CD4-positive, alpha-beta T cell treated with Interleukin-15 for 4 hours (primary cell): ENCODE results near the gene PTH1R.
A peak's percentile ranks its signal among the peaks of the same experiment; 100 is the strongest.

ENCODE experiments used
- DNase-seq: peaks from one replicate; pipeline ENCODE4 v3.0.0-alpha.2; 2020; ENCODE audit warnings: low spot score

PTH1R gene

GRCh38 chr3:46864061-46864881 is 13.2 kb upstream of the PTH1R start:
- no peak for DNase-seq

DNA sequence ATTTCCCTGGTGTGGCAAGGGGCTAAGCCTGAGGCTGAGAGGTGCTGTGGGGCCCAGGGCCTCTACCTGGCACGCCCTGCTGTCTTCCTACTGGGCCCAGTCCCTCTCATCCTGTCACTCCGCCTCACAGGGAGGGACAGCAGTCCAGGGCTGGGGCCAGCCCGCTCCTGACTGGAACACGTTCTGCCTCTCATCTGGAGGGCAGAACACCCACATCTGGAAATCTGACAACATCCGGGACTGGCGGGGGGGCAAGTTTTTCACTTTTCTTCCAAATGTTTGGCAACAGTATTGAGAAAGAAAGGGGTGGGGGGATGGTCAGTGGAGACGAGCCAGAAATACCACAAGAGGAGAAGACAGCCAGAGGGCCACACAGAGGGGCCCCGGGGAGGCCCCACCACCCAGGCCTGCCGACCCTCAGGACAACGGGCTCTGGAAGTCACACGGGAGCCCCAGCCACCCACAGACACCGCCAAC is 12.5 kb upstream of the PTH1R start:
- no peak for DNase-seq

- no peak for DNase-seq
Observed at GRCh38 chr3:46865546-46865945, 12.0 kb upstream of the PTH1R start.

DNA sequence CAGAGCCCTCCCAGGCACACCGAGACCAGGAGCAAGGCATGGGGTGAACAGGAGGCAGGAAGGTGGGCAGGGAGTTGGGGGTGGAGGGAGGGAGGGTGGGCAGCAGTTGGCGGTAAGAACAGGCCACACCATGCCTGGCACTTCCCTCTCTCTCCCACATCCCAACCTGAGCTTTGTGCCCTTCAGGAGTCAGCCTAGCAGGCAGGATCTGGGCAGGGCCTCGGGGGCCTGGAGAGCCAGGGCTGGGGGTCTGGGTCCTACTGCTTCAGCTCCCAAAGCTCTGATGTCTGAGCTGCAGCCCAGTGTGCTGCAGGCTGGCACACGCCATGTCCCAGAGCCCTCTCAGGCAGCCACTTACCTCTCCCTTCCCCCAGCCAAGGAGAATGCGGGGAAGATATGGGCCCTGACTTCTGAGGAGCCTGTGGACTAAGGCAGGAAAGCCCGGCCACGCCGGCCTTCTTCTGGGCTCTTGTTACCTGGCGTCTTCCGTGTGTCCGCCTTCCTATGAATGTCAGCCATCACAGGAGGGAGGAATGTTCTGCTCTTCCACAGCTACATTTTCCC is 11.4 kb upstream of the PTH1R start:
- no peak for DNase-seq

DNA sequence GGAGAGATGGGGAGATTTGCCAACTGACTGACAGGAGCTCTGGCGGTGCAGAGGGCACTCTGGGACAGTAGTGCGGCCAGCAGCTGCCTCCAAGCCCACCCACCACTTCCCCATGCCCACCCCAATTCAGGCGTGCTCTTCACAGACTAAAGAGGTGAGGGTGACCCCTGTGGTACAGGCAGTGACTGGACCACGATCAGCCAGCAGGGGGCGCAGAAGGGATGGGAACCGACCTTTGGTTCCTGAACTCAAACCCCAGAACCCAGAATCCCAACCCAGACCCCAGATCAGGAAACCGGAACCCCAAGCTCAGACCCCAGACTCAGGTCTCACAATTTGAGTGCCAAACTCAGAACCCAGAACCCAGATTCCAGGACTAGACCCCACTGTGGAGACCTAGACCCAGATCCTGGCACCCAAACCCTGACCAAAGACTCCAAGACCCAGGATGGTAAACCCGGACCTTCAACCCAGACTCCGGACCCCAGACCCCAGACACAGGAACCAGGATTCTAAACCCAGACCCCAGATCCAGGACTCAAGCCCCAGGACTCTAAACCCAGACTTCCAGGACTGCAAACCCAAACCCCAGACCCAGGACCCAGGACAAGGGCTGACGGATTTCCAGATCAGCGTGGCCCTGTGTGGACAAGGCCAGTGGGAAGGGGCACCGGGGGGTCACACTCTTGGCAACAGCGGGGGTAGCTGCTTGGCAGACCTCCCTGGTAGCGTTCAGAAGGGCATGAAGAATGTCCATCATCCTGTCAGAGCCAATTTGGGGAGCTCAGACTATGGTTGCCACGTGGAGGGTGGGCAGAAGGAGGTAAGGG is 10.6 kb upstream of the PTH1R start:
- peak; percentile 75 for DNase-seq

GRCh38 chr3:46867550-46867898 is 10.0 kb upstream of the PTH1R start:
- DNase-seq: no peak

DNA sequence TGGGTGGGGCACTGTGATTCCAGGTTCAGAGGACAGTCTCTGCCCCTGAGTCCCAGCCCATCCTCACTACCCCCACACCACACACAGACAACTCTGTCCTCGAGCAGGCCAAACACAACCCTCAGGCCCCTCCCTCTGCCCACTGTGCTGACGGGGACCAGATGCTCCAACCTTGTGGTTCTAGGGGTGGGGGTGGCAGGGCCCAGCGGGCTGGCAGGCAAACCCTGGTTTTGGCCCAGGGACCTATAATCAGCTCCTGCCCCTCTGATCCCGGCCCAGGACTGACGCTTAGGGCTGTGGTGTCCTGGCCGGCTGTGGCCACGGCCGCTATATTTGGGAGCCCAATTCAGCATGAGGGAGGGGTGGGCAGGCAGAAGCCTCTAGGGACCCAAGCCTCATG is 9.2 kb upstream of the PTH1R start:
- no peak for DNase-seq

DNA sequence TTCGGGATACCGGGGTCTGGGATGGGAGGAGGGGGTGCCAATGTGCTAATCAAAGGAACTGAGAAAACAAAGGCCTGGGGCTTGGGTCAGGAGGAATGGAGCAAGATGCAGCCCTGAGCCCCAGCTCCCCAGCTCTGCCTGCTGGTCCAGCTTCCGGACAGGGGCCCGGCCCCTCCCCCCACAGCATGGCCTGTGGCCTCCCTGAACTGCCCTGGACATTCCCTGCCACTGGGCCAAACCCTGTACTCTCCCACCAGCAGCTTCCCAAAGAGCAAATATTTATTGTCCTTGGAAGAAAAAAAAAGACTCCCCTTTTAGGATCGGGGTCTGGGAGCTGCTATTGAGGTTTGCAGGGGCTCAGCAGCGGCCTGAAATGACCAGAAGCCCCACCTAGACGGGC is 8.6 kb upstream of the PTH1R start:
- DNase-seq: no peak

DNA sequence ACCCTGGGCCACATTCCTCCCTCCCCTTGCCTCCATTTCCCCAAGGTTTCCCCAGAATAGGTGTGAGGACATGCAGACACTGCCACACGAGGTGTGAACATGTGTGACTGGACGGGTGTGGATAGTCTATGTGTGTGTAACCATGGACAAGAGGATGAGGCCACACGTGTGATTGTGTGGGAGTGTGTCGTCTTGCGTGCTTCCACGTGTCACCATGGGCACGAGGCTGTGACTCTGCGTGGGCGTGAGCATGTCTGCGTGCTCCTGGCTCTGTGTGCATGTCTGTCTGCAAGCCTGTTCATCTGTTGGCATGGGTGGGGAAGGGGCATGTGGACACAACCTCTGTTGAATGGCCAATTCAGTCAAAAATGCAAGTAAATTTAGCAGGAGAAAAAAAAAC is 8.1 kb upstream of the PTH1R start:
- no peak for DNase-seq

GRCh38 chr3:46870651-46871050 is 6.9 kb upstream of the PTH1R start:
- DNase-seq: no peak

- DNase-seq: no peak
Observed at GRCh38 chr3:46871222-46871621, 6.3 kb upstream of the PTH1R start.

- DNase-seq: no peak
Observed at GRCh38 chr3:46873521-46873920, 4.0 kb upstream of the PTH1R start.

- no peak for DNase-seq
Observed at GRCh38 chr3:46874430-46874829, 3.1 kb upstream of the PTH1R start.

GRCh38 chr3:46875560-46875959 is 2.0 kb upstream of the PTH1R start:
- no peak for DNase-seq

- DNase-seq: no peak
Observed at GRCh38 chr3:46876313-46877300, 914 bp upstream of the PTH1R start.

GRCh38 chr3:46878781-46879436 is 1.4 kb downstream of the PTH1R start:
- DNase-seq: no peak

DNA sequence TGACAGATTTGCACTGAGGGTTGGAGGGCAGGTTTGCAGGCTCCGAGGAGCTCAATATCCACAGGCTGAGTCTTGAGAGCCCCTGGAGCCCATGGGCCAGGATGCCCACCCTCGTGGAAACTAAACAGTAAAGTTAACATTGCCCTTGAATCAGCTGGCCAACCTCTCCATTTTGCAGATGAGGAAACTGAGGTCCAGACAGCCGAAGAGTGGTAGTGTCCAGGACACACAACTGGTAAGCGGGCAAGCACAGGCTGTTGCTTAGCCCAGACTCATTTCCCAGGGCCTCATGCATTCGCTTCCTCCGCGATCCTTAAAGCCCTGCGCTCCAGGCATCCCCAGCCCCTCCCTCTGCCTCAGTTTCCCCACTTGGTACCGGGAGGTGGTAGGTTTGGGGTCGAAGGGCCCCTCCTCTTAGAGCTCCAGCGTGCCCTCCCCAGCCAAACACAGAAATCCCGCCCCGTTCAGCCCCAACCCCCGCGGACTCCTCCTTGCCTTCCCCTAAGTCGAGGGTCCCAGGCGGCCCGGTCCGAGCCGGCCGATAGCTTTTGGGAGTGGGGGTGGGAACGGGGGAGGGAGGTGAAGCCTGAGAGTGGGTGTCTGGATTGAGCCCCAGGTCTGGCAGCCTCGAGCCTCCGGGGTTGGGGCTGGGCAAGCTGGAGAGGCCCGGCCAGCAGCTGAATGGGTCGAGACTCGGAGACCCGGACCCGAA is 3.5 kb downstream of the PTH1R start:
- DNase-seq: no peak

DNA sequence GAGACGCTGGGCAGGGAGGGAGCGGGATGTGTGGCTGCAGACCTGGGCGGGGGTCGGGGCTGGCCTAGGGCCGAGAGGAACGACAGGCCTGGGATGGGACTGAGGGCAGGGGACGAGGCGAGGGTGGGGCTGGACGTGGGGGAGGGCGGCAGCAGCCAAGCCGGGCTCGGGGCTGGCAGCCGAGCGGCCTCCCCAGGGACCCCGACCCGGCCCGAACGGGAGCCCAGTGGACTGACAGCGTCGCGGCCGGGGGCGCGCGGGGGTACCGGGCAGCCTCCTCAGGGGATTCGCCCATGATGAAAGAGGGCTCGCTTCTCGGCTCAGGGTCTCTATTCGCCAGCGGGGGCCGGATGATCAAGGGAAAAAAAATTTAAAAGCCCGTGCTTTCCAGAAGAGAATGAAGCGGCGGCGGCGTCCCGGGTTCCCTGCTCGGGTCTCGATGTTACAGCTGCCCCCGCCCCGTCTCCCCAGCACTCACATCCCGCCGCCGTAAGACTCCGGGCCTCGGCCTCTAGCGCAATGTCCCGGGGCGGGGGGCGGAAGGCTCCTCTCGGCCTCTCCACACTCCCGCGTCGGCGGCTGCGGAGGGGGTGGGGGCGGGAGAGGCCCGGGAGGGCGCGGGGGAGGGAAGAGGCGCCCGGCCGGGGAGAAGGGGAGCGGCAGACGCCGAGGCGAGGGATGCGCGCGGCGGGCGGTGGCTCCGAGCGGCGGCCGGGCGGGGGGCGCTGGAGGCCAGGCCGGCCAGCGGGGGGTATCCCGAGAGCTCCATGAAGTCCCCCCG is 4.3 kb downstream of the PTH1R start:
- DNase-seq: no peak

DNA sequence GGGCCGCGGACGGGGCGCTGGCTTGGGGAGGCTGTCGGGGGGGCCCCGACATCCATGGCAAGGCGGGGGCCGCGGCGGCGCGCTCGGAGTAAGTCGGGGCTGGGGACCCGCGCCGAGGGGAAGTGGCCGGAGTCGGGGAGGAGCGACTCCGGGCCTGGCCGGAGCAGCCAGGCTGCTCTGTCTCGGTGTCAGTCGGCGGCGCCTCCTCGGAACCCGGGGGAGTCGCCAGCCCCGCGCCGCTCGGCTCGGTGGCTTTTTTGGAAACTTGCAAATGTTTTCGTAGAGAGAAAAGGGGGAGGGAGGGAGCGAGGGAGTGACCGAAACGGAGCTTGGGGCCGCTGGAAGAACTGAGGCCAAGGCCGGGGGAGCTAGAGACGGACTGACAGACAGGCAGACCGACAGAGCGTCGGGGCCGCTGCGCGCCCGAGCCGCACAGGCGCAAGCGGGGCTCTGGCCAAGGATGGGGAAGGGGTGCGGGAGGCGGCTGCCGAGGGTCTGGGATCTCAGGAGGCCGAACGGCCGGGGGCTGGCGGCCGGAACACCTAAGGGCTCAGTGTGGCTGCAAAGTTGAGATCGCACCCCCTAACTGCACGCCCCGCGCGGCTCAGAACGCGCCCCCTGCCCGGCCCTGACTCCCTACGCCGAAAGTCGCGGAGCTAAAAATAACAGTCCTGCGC is 5.0 kb downstream of the PTH1R start:
- no peak for DNase-seq
